ENCODE measurements around the gene AHNAK. TPM values are rescaled to one million over a fixed set of nuclear protein-coding genes. Genes with fewer than 3 reads are reported as not detected.

Gene AHNAK
- total and polyA plus RNA-seq, 2 of the 8 experiments (the other 6 are each of a cell fraction or from before 2014, with no cell fraction given), result 2.0 to 5.8 TPM

DNA sequence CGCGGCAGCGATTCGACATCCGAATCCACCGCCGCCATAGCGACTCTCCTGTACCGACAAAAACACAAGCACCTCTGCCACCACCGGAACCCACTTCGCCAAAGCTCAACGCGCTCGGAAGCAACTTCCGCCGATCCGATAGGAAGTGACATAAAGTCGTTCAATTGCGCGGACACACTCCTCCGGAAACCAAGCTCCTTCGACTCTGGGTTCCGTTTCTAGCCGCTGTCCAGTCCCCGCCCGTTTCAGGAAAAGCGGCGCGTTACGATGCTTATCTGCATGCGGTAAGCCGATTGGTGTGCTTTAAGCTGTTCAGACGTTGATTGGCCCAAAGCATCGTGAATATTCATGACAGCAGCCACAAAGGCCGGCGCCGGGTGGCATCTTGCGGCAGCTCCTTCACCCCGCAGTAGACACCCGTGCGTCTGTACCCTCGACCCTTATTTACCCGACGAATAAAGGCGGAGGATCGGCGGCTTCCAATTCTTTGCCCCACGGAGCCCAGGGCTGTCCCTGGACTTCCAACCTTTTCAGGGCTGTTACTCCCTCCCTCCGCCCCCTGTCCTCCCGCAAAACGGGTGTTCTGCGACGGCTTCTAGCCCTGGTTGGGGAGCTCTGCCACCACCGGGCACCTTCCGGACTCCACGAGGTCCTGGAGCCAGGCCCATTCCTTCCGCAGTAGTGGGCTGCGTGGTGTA is 45.0 kb upstream of the AHNAK start, which contains the start of gene TUT1 (continued):
- no peak for TF ChIP-seq TCF12 (IDR thresholded peaks at IDR 0.05; ENCODE audit: low read depth, low read length)
- no peak for TF ChIP-seq FOSL1 (IDR thresholded peaks at IDR 0.05; ENCODE audit: insufficient read depth, low read depth, low read length)
- TF ChIP-seq NRF1 (IDR thresholded peaks at IDR 0.05; ENCODE audit: low read depth, low read length), result no peak
